Stimulated activated CD4-positive, alpha-beta T cell treated with anti-CD3 and anti-CD28 coated beads, TNF-alpha, amount 100 ng/mL, for 4 hours (primary cell): ENCODE measurements around the gene MEX3C.

Experiments
- DNase-seq, 3 experiments: peaks; one replicate each; pipeline ENCODE4 v3.0.0-alpha.2; 2020; ENCODE audit warnings: low read depth in 3 of 3

MEX3C gene

GRCh38 chr18:51191128-51191717 lies 6.3 kb downstream of the MEX3C start:
- no peak for DNase-seq

- DNase-seq: no peak
These were observed 7.5 kb downstream of the MEX3C start for GRCh38 chr18:51190000-51190399.

GRCh38 chr18:51188024-51188701 lies 9.3 kb downstream of the MEX3C start:
- no peak for DNase-seq

- no peak for DNase-seq
These were observed 12.4 kb downstream of the MEX3C start for GRCh38 chr18:51185075-51185474.

GRCh38 chr18:51184091-51184457 lies 13.4 kb downstream of the MEX3C start:
- no peak for DNase-seq

GRCh38 chr18:51183372-51184090 lies 13.9 kb downstream of the MEX3C start:
- DNase-seq: no peak

GRCh38 chr18:51182824-51183223 lies 14.7 kb downstream of the MEX3C start:
- no peak for DNase-seq

- DNase-seq: no peak
These were observed 25.7 kb downstream of the MEX3C start for GRCh38 chr18:51171625-51172259.

- DNase-seq: no peak
These were observed 26.3 kb downstream of the MEX3C start for GRCh38 chr18:51171223-51171622.

GRCh38 chr18:51170664-51171063 lies 26.8 kb downstream of the MEX3C start:
- DNase-seq: no peak

- no peak for DNase-seq
These were observed 27.8 kb downstream of the MEX3C start for GRCh38 chr18:51169731-51170130.

- DNase-seq: no peak
These were observed 28.4 kb downstream of the MEX3C start for GRCh38 chr18:51168960-51169662.

GRCh38 chr18:51168026-51168742 lies 29.3 kb downstream of the MEX3C start:
- no peak for DNase-seq

- DNase-seq: no peak
These were observed 32.2 kb downstream of the MEX3C start for GRCh38 chr18:51165296-51165695.

GRCh38 chr18:51164761-51165281 lies 32.7 kb downstream of the MEX3C start:
- DNase-seq: no peak

- no peak for DNase-seq
These were observed 33.1 kb downstream of the MEX3C start for GRCh38 chr18:51164342-51164741.

- no peak for DNase-seq
These were observed 33.9 kb downstream of the MEX3C start for GRCh38 chr18:51163543-51163942.

GRCh38 chr18:51162617-51163016 lies 34.9 kb downstream of the MEX3C start:
- no peak for DNase-seq

- DNase-seq: no peak
These were observed 36.8 kb downstream of the MEX3C start for GRCh38 chr18:51160646-51161045.

- DNase-seq: no peak
These were observed 40.3 kb downstream of the MEX3C start for GRCh38 chr18:51157215-51157614.

- no peak for DNase-seq
These were observed 42.9 kb downstream of the MEX3C start for GRCh38 chr18:51154431-51155063.
